Upper lobe of right lung (tissue), 1 donor: ENCODE results near the gene SLC9A3. TPM values are rescaled to one million over a fixed set of nuclear protein-coding genes. Genes with fewer than 3 reads are reported as not detected.

Source experiments
- ATAC-seq: fragments of 200-7000 bp; cut with Tn5 transposase; one replicate; pipeline ENCODE4 v1.9.1; 2020; ENCODE audit warnings: mild to moderate bottlenecking, moderate library complexity
- DNase-seq: peaks from one replicate; pipeline ENCODE4 v3.0.0-alpha.2; 2020
- H3K27ac ChIP-seq: fragments of 200-600 bp; one replicate; pipeline ENCODE4 v1.8.0; 2022
- H3K27me3 ChIP-seq: fragments of 200-600 bp; one replicate; pipeline ENCODE4 v1.8.0; 2022; ENCODE audit warnings: mild to moderate bottlenecking
- H3K36me3 ChIP-seq: fragments of 200-600 bp; one replicate; pipeline ENCODE4 v1.8.0; 2022
- H3K4me1 ChIP-seq: fragments of 200-600 bp; one replicate; pipeline ENCODE4 v1.8.0; 2022
- H3K4me3 ChIP-seq: fragments of 200-600 bp; one replicate; pipeline ENCODE4 v1.8.0; 2022; ENCODE audit warnings: mild to moderate bottlenecking
- H3K9me3 ChIP-seq: fragments of 200-600 bp; one replicate; pipeline ENCODE4 v1.8.0; 2022
- intact Hi-C: fragments of 100-400 bp; cut with DNase I; formaldehyde crosslinking; loops from one replicate; pipeline ENCODE4 v1.11.0; 2022
- total RNA-seq: library from RNA; stranded (reverse); fragmentation: NEBNext Ultra II Directional; extraction: Animal tissue kit (Norgen Biotek cat#: 25700); gene quantifications from one replicate; pipeline ENCODE4 v1.2.1, GENCODE V29; 2021
- TF ChIP-seq, protein P1 (sequence below): fragments of 200-600 bp; IDR thresholded peaks from one replicate; pipeline ENCODE4 v1.8.0; 2022; ENCODE audit warnings: antibody characterized with exemption
- donor health status: DM: no; HTN: yes; CAD: no; lungs with severe emphysema.

SLC9A3 gene
- total RNA-seq, 1 donor from 2014 or later = 1.0 TPM

DNA sequence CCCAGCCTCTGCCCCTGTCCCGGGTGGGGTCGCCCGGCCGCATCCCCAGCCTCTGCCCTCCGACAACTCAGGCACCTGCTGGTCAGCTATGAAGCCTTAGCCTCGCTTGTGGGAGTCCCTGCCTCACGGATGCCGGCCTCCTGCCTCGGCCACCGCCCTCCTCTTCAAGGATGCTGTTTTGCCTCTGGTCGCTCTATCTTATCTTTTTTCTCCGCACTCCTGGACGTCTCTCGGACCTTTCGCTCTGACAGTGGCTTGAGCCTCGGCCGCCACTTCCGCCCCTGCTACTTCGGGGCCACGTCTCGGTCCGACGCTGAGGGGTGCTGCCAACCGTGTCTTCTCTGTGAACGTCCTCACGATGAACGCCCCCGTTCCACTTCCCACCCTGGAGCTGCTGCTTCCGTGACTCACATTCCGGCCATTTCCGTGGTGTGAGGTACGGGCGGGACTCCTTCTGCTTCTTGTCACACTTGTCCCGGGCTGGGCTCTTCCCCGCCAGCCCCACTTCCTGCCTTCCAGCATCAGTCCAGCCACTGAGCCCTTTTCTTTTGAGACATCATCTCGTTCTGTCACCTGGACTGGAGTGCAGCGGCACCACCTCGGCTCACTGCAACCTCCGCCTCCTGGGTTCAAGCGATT, 26.3 kb downstream of the SLC9A3 start:
- DNase-seq (no peak), ATAC-seq (no peak)
- intact Hi-C loops = no loop called here
- TF ChIP-seq, protein P1, sequence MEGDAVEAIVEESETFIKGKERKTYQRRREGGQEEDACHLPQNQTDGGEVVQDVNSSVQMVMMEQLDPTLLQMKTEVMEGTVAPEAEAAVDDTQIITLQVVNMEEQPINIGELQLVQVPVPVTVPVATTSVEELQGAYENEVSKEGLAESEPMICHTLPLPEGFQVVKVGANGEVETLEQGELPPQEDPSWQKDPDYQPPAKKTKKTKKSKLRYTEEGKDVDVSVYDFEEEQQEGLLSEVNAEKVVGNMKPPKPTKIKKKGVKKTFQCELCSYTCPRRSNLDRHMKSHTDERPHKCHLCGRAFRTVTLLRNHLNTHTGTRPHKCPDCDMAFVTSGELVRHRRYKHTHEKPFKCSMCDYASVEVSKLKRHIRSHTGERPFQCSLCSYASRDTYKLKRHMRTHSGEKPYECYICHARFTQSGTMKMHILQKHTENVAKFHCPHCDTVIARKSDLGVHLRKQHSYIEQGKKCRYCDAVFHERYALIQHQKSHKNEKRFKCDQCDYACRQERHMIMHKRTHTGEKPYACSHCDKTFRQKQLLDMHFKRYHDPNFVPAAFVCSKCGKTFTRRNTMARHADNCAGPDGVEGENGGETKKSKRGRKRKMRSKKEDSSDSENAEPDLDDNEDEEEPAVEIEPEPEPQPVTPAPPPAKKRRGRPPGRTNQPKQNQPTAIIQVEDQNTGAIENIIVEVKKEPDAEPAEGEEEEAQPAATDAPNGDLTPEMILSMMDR = no peak
- Histone ChIP-seq H3K4me3 (no peak overlapping the region), H3K9me3 (no peaks in the 10 kb centered on the region), H3K4me1 (no peaks in the 10 kb centered on the region), H3K36me3 (no peaks in the 10 kb centered on the region), H3K27me3 (peaks cover 30% of the 10 kb centered on the region), H3K27ac (no peak overlapping the region)

DNA sequence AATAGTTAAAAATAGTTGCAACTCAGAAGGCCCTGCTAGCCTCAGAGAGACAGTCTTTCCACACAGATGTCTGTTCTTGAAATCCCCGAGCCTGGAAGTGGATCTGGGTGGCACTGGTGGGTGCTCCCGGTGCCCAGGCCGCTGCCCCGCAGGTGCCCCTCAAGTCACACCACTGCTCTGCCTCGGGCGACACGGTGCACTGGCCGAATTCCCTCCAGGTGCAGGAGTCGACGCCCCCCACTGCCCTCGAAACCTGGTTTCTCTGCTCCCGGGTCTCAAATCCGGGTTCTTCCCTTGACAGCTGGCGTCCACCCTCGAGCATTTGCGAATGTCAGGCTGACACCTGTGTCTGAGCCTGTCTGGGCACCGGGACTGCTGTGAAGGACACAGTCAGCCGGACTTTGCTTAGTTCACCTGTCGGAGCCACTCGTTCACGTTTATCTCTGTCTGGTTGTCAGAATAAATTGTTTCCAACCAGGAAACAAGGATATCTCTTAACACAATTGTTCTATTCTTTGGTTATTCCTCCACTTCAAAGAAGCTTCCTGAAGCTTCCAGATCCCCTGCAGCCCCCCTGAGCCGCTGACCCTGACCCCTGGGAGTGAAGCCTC, 27.1 kb downstream of the SLC9A3 start:
- intact Hi-C loops = no loop called here
- no peaks in the 10 kb centered on the region for H3K4me1 ChIP-seq
- no peaks in the 10 kb centered on the region for H3K36me3 ChIP-seq
- no peaks in the 10 kb centered on the region for H3K9me3 ChIP-seq
- DNase-seq = no peak
- H3K27ac ChIP-seq = no peak overlapping the region
- no peak overlapping the region for H3K4me3 ChIP-seq
- TF ChIP-seq, protein P1 = no peak
- H3K27me3 ChIP-seq = peaks cover 36% of the 10 kb centered on the region
- no peak for ATAC-seq

- Histone ChIP-seq H3K9me3 (no peaks in the 10 kb centered on the region), H3K36me3 (no peaks in the 10 kb centered on the region), H3K4me1 (no peaks in the 10 kb centered on the region), H3K4me3 (no peak overlapping the region), H3K27me3 (peaks cover 33% of the 10 kb centered on the region), H3K27ac (no peak overlapping the region)
- ATAC-seq (no peak), DNase-seq (no peak)
- TF ChIP-seq, protein P1 = no peak
- intact Hi-C loops = no loop called here
Measured at GRCh38 chr5:496028-496427, 28.2 kb downstream of the SLC9A3 start.

- DNase-seq (no peak), ATAC-seq (no peak)
- Histone ChIP-seq H3K36me3 (no peaks in the 10 kb centered on the region), H3K27me3 (peaks cover 31% of the 10 kb centered on the region), H3K27ac (no peak overlapping the region), H3K4me3 (no peak overlapping the region), H3K4me1 (no peaks in the 10 kb centered on the region), H3K9me3 (no peaks in the 10 kb centered on the region)
- intact Hi-C loops = no loop called here
- TF ChIP-seq, protein P1 = no peak
Measured at GRCh38 chr5:494667-495255, 29.5 kb downstream of the SLC9A3 start.

DNA sequence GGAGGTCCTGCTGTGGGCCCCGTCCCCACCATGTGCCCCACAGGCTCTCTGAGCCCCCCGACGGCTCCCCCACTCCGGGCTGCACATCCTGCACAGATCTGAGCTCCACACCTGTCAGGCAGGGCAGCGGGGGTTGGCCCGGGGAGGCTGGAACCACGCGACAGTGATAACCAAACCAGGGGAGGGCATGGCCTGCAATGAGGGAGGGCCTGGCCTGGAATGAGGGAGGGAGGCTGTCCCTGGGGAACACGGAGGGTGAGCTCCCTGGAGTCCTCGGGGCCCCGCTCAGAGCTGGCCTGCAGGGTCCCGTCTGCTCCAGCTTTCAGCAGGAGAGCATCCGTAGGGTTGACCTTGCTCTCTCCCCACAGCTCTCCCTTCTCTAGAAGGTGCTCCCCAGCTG, 30.5 kb downstream of the SLC9A3 start:
- DNase-seq (no peak), ATAC-seq (no peak)
- TF ChIP-seq, protein P1 = no peak
- Histone ChIP-seq H3K27me3 (peaks cover 23% of the 10 kb centered on the region), H3K4me1 (no peaks in the 10 kb centered on the region), H3K4me3 (no peak overlapping the region), H3K27ac (no peak overlapping the region), H3K36me3 (no peaks in the 10 kb centered on the region), H3K9me3 (no peaks in the 10 kb centered on the region)
- intact Hi-C loops = no loop called here
